ENCODE measurements around the gene CD300C.

- TF ChIP-seq CTCF (IDR thresholded peaks at IDR 0.05; ENCODE audit: low read length) (peak; percentile 87), EZH2 (optimal IDR thresholded peaks at IDR 0.05; ENCODE audit: low read depth, low read length) (no peak)
Measured at GRCh38 chr17:74493331-74493833, 52.5 kb downstream of the CD300C start.

All from MM.1S (cell line).